ENCODE results near the gene ZNF536. TPM values are rescaled to one million over a fixed set of nuclear protein-coding genes. Genes with fewer than 3 reads are reported as not detected.

ZNF536 gene
- total RNA-seq, 4 donors from 2014 or later: 1.3 to 12.4 (median 1.8) TPM

- Histone ChIP-seq H3K9me3 (no peaks in the 10 kb centered on the region), H3K27ac (peak overlapping the region in 1 of 4 donors; percentile 12), H3K27me3 (no peaks in the 10 kb centered on the region), H3K4me3 (no peak overlapping the region), H3K4me1 (no peaks in the 10 kb centered on the region), H3K36me3 (no peaks in the 10 kb centered on the region)
- peak in 1 of 3 donors; percentile 28 for DNase-seq
- TF ChIP-seq POLR2A (IDR thresholded peaks at IDR 0.05) (no peak), CTCF (IDR thresholded peaks at IDR 0.05) (no peak)
Measured at GRCh38 chr19:30339624-30340525, 32.3 kb upstream of the ZNF536 start.

- Histone ChIP-seq H3K4me3 (no peak overlapping the region), H3K36me3 (no peaks in the 10 kb centered on the region), H3K27me3 (no peaks in the 10 kb centered on the region), H3K4me1 (no peaks in the 10 kb centered on the region), H3K9me3 (no peaks in the 10 kb centered on the region), H3K27ac (peak overlapping the region in 1 of 4 donors; percentile 28)
- no peak for DNase-seq
- no peak for TF ChIP-seq CTCF (IDR thresholded peaks at IDR 0.05)
- TF ChIP-seq POLR2A (IDR thresholded peaks at IDR 0.05): no peak
Measured at GRCh38 chr19:30340771-30341561, 31.2 kb upstream of the ZNF536 start.

- Histone ChIP-seq H3K27ac (peak overlapping the region in 1 of 4 donors; percentile 17), H3K4me3 (no peak overlapping the region), H3K36me3 (no peaks in the 10 kb centered on the region), H3K27me3 (no peaks in the 10 kb centered on the region), H3K4me1 (no peaks in the 10 kb centered on the region), H3K9me3 (no peaks in the 10 kb centered on the region)
- DNase-seq: no peak
- TF ChIP-seq CTCF (IDR thresholded peaks at IDR 0.05): no peak
- TF ChIP-seq POLR2A (IDR thresholded peaks at IDR 0.05): no peak
Measured at GRCh38 chr19:30341611-30342201, 30.5 kb upstream of the ZNF536 start.

GRCh38 chr19:30342901-30343300 lies 29.3 kb upstream of the ZNF536 start:
- Histone ChIP-seq H3K4me1 (no peaks in the 10 kb centered on the region), H3K4me3 (no peak overlapping the region), H3K27ac (no peak overlapping the region), H3K9me3 (no peaks in the 10 kb centered on the region), H3K27me3 (no peaks in the 10 kb centered on the region), H3K36me3 (no peaks in the 10 kb centered on the region)
- no peak for TF ChIP-seq POLR2A (IDR thresholded peaks at IDR 0.05)
- peak in 1 of 3 donors; percentile 32 for DNase-seq

GRCh38 chr19:30344446-30345425 lies 27.4 kb upstream of the ZNF536 start:
- Histone ChIP-seq H3K36me3 (no peaks in the 10 kb centered on the region), H3K27ac (no peak overlapping the region), H3K27me3 (no peaks in the 10 kb centered on the region), H3K9me3 (no peaks in the 10 kb centered on the region), H3K4me3 (no peak overlapping the region), H3K4me1 (no peaks in the 10 kb centered on the region)
- DNase-seq: peak in 2 of 3 donors; percentile 22 to 23
- TF ChIP-seq CTCF (IDR thresholded peaks at IDR 0.05) (no peak), POLR2A (IDR thresholded peaks at IDR 0.05) (no peak)

Data from Peyer's patch (tissue), 4 donors.